ENCODE measurements around the gene CTNND1.
A peak's percentile ranks its signal among the peaks of the same experiment; 100 is the strongest.

The CTNND1 gene

GRCh38 chr11:57764021-57764420 is 2.4 kb downstream of the CTNND1 start:
- DNase-seq (ENCODE audit: low read depth in 2 of 2): no peak

DNA sequence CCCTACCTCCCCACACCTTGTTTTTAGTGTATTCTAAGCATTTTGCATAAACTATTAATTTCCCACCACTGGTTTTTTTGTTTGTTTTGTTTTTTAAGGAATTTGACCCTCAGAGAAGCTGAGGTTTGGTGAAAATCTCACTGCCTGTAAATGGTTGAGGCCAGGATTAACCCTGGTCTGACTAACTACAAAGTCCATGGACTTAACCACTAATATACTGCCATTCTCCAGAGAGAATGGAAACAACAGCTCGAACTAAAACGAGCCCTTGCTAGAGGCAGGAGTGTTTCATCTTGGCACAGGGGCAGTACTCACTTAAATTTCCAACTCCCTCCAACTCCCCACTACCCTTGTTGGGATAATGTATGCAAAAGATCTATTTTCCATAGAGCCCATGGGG is 3.0 kb downstream of the CTNND1 start:
- DNase-seq (ENCODE audit: low read depth in 2 of 2): no peak

GRCh38 chr11:57764972-57765371 is 3.4 kb downstream of the CTNND1 start:
- no peak for DNase-seq (ENCODE audit: low read depth in 2 of 2)

DNA sequence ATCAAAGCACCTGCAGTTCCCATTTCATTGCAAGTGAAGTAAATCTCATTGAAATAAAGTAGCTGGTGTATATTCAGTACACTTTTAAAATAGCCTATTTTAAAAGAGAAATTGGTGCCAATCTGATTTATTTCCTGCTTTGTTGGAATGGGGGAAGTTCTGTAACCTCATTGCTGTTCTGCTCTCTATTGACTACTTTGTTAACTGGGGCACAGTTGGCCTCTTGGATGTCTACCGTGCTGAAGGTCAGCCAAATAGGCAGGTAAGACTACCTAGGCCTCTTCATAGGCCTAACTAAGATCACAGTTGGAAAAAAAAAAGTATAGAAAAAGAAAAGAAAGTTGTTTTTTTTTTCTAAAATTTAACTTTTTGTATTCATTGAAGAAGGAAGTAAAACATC is 9.2 kb downstream of the CTNND1 start:
- DNase-seq (ENCODE audit: low read depth in 2 of 2): no peak

GRCh38 chr11:57771365-57771764 is 9.8 kb downstream of the CTNND1 start:
- no peak for DNase-seq (ENCODE audit: low read depth in 2 of 2)

- DNase-seq (ENCODE audit: low read depth in 2 of 2): no peak
Observed at GRCh38 chr11:57772562-57772961, 11.0 kb downstream of the CTNND1 start.

- no peak for DNase-seq (ENCODE audit: low read depth in 2 of 2)
Observed at GRCh38 chr11:57773026-57773598, 11.5 kb downstream of the CTNND1 start.

DNA sequence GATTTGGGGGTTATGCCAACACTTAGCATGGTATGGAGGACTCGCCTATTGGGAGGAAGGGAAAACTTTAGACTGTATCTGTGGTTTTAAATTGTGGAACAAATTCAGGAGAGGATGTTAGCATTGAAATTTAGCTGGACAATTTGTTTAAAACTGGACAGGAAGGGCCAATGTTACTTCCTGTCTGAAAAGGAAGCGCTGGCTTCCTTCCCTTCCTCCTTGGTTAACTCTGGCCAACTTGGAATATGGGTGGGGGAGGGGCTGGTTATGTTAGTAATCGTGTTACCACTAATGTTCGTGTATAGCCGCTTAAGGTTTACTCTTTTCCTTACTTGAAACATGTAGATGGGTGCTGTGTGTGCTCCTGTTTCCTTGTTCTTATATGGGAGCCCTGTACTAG is 13.9 kb downstream of the CTNND1 start:
- no peak for DNase-seq (ENCODE audit: low read depth in 2 of 2)

DNA sequence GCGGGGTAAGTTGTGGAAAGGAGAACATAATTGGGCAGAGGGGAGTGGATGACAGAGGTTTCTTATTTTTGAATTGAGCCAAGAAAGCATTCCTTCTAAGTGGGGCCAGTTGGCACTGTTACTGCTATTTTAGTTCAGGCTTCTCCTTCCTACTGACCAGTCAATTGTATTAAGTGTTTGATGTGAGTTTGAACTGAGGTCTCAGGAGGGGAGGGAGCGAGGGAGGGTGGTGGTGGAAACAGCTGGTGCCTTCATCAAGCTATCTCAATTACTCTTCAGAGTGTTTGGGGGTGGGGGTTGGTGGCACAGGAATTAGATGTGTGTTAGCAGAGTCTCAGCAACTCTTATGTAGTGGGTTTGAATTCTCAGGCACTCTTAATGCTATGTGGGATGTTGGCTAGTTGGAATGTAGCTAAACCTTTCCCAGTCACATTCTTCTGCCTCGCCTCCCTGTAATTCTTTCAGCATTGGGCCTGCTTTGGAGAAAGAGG is 14.5 kb downstream of the CTNND1 start:
- no peak for DNase-seq (ENCODE audit: low read depth in 2 of 2)

- no peak for DNase-seq (ENCODE audit: low read depth in 2 of 2)
Observed at GRCh38 chr11:57776577-57777210, 15.1 kb downstream of the CTNND1 start.

- no peak for DNase-seq (ENCODE audit: low read depth in 2 of 2)
Observed at GRCh38 chr11:57777969-57778317, 16.3 kb downstream of the CTNND1 start.

DNA sequence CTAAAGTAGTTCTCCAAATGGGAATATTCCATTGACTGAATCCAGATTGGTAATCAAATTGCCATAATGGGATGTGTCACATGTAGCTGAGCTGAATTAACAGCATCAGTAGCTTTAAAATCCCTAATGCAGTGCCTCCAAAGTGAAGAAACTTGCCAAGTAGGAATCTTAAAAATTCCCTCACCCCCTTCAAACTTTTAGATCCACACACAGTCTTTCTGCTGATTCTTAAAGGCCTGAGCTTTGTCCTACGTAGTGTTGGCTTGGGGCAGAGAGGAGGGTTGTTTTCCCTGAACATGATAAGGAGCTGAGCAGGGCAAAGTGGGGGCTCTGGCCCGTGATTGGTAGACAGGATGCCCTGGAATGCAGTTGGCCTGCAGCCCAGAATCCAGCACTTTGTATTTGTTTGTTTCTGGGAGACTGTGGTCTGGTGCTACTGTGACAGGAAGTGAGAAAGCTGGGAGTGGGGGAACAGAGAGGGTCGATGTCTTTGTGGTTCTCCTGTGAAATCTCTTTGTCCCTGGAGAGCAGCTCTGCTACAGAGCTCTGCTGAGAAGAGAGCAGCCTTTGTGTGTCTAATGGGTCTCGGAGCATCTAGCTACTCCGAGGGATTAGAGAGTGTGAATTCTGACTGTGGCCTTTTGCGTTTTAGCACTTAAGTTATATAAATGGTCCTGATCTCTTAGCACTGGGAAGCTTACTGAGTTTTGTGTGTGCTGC is 16.9 kb downstream of the CTNND1 start:
- no peak for DNase-seq (ENCODE audit: low read depth in 2 of 2)

DNA sequence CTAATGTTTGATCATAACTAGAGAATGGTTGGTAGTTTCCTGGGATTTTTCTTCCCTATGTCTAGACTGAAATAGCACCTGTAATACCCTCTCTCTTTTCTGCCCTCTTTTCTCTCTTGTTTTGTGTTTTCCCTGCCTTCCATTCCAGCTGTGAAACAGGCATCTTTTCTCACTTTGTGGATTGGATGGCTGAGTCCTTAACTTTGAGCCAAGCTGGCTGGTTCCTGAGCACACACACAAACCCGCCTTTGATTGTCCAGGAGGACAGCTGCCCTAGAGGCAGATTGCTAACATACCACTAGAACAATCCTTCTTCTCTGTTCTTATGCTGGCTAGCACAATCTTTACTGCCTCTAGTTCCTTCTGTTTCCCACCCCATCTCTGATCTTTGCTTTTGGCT is 17.7 kb downstream of the CTNND1 start:
- DNase-seq (ENCODE audit: low read depth in 2 of 2): no peak

DNA sequence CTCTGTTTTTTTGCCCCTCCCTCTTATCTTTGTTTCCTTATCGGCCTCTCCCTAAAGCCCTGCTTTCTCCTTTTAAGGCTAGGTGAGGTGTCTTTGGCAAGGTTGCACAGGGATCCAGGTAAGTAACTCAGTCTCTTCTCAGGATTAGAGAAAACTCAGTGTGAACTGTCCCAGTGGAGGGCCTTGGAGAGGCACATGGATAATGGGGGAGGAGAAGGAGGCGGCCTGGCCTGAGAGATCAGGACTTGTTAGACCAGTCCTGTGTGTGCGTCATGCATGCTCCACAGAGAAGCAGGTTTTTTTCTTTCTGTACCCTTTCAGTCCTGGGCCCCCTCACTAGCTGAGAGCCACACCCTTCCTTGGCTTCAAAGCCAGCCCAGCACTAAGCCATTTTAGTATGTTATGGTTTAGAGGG is 19.9 kb downstream of the CTNND1 start:
- DNase-seq (ENCODE audit: low read depth in 2 of 2): no peak

DNA sequence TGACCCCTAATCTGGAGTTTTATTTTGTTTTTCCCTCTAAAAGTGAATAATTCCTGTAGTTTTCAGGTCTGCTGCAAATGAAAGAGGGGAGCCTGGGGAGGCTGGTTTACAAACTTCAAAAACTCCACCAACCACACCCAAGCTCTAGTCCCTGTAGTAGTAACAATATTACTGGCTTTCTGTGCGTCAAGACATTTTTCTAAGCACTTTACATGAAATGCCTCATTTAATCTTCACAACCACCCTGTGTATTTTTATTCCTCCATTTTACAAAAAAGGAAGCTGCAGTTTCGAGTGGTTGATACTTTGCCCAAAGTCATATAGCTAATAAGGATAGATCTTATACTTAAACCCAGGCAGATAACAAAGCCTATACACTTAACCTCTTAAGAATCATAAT is 23.5 kb downstream of the CTNND1 start:
- DNase-seq (ENCODE audit: low read depth in 2 of 2): no peak

GRCh38 chr11:57786436-57786835 is 24.8 kb downstream of the CTNND1 start:
- DNase-seq (ENCODE audit: low read depth in 2 of 2): no peak

DNA sequence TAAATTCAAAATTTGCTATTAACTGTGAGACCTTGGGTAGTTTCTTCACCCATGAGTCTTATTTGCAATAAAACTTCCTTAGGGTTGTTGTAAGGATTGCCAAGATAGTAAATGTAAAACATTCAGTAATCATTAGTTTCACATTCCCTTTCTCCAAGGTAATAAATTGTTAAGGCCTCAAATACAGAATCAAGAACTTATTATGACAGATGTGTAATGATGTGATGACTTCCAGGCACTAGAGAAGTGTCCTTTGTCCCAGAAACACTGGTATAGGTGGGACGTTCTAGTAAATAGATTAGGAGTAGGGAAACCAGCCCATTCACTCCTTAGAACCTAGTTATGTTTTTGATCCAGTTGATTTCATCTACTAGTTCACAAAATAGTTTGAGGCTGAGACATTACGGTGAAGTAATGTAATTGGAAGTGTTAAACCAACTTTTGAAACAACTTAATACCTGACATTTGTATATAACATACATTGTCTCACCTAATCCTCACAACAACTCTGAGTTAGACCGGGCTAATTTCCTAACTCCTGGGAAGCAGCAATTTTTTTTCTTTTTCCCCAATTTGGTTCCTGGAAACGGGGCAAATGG is 25.5 kb downstream of the CTNND1 start:
- DNase-seq (ENCODE audit: low read depth in 2 of 2): no peak

DNA sequence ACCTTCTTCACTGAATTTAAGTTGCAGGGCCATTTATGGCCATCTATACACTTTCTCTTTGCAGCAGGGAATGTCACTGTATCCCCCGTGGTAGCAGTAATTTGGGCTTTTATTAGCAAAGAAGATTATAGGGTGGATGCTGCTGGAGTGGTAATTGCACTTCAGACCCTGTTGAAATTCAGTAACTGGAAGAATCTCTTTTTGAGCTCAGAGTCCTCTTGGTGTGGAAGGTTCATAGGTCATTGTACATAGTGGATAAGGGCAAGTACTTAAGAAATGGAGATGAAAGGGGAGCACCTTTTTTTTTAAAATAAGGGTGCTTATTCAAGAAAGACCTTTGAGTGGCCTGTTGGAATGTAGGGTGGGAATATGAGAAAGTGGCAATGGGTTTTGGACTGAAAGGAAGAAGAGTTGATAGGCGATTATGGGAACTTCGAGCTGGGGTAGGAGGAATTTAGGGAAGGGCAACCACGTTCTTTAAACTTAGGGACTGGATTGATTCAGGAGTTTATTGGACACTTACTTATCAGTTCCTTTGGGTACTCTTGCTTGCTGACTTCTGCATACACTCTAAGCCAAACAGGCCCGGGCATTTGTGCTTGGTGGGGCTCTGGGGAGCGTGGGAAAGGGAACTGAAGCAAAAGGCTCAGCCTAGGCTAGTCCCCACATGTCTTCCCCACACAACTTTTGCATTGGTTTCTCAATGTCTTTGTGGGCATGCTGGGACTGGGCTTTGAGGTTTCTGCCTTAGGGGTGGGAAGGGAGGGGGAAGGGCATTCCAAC is 26.5 kb downstream of the CTNND1 start:
- DNase-seq (ENCODE audit: low read depth in 2 of 2): no peak

DNA sequence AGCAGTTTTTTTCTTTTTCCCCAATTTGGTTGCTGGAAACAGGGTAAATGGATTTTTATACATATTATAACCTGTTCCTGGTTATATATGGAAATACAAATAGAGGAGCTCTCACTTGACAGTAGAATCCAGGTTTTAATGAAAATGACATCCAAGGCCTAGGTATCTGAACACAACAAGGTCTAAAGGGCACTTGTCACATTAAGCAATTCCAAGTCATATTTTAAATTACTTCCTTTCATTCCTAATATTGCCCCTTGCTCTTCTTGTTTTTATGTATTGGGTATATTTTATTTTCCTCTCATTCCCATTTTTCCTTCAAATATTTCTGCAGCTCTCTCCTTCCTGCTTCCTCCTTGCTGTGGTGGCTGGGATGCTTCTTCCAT is 27.1 kb downstream of the CTNND1 start:
- no peak for DNase-seq (ENCODE audit: low read depth in 2 of 2)

GRCh38 chr11:57791321-57792059 is 29.9 kb downstream of the CTNND1 start:
- DNase-seq (ENCODE audit: low read depth in 2 of 2): no peak

- DNase-seq (ENCODE audit: low read depth in 2 of 2): peak; percentile 66 to 78
Observed at GRCh38 chr11:57792060-57792541, 30.5 kb downstream of the CTNND1 start.
